ENCODE results near the gene USB1.
"Not testable (repeated sequence)": the region's sequence is repeated elsewhere in the genome, so short reads cannot be mapped to it uniquely, and the experiment has no call there.

GRCh38 chr16:57978070-57978465 lies 23.1 kb upstream of the USB1 start:
- not testable (repeated sequence) for TF ChIP-seq CTCF (conservative IDR thresholded peaks at IDR 0.05 in 1 of 2, IDR thresholded peaks at IDR 0.05 in 1 of 2; ENCODE audit: low read depth in 1 of 2, low read length in 2 of 2); EZH2 (IDR thresholded peaks at IDR 0.05; ENCODE audit: low read length, missing control alignments)
